Stimulated activated CD4-positive, alpha-beta T cell treated with anti-CD3 and anti-CD28 coated beads, Interleukin-15, amount 100 ng/mL, for 48 hours (primary cell): ENCODE measurements around the gene TCP1.
A peak's percentile ranks its signal among the peaks of the same experiment; 100 is the strongest.
"Not testable (repeated sequence)": the region's sequence is repeated elsewhere in the genome, so short reads cannot be mapped to it uniquely, and the experiment has no call there.

Source experiments
- DNase-seq, 2 donors: peaks; one replicate each; pipeline ENCODE4 v3.0.0-alpha.2; 2020; ENCODE audit warnings: low read depth in 2 of 2

TCP1 gene

GRCh38 chr6:159789377-159790148 is at the start of gene TCP1:
Gene TCP1 (minus strand): TSS chr6:159789602. CDS start chr6:159789468, 134 bp downstream.
- peak; percentile 99 for DNase-seq

DNA sequence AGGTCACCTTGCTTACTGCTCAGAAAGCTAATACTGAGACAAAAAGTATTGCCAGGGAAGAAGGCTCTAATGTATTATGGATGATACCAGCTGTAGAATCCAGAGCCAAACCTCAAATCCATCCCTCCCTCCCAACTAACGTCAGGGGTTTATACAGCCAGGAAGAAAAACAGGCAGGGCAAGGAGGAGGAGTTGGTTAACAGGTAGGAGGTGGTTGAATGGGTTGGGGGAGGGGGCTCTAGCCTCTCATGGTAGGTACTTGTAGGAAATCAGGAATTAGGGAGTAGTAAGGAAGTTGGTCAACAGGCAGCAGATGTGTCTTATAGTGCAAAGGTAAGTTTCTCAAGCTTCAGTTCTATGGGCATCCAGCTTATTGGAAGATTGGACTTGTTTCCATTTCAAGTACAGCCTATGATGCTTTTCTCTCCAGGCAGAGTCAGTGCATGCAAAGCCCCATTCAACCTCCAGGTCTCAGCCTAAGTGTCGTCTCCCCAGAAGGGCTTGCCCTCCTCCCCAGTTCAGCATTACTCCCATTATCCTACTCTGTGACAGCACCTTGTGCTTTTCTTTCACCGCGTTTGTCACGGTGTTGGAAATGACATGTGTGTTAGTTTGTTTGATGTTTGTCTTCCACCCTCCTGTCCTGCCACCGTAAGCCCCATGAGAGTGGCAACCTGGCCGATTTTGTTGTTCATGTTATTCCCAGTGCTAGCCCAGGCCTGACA is 48.8 kb upstream of the TCP1 start:
- no peak for DNase-seq

DNA sequence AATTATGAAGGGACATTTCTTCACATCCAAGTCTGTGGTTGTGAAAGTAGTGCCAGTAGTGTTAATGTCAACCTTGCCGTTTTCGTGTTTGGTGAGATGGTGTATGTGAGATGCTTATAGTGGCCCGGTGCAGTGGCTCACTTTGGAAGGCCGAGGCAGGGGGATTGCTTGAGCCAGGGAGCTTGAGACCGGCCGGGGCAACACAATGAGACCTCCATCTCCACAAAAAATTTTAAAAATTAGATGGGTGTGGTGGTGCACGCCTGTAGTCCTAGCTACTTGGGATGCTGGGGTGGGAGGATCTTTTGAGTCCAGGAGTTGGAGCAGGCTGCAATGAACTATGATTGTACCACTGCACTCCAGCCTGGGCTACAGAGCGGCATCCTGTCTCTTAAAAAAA is 48.1 kb upstream of the TCP1 start:
- DNase-seq, result no peak

- DNase-seq, result no peak
Measured at GRCh38 chr6:159836718-159837490, 47.5 kb upstream of the TCP1 start.

GRCh38 chr6:159833997-159834603 is 44.7 kb upstream of the TCP1 start:
- no peak for DNase-seq

DNA sequence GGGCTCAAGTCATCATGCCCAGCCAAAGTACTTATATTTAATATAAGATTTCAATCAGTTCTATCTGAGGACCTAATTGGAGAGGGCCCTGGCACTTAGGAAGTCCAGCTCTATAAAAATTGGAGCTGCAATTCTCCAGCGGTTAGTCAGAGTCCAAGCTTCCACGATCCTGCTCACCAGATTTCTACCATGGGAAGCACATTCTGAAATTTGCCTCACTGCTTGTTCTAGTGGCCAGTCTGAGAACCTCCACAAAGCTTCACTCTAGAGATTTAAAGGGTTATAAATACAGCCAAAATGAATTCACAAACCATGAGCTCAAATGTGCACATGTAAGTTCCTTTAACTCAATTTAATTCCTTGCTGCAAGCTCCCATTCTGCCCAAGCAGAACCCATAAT is 44.2 kb upstream of the TCP1 start:
- no peak for DNase-seq

- no peak for DNase-seq
Measured at GRCh38 chr6:159832946-159833345, 43.5 kb upstream of the TCP1 start.

DNA sequence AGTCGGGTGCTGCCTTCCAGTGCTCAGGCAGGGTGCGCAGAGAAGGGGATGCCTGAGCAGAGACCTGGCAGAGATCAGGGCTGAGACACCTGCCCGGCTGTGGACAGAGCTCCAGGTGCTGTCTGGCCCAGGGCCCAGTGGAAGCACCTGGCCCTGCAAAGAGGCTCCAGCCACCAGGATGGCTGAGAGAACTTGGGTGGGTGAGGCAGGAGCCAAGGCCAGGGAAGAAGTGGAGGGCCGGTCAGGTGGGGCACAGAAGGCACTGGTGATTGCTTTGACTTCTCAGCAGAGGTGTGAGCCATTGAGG is 41.9 kb upstream of the TCP1 start:
- no peak for DNase-seq

GRCh38 chr6:159830501-159831372 is 41.3 kb upstream of the TCP1 start:
- no peak for DNase-seq

DNA sequence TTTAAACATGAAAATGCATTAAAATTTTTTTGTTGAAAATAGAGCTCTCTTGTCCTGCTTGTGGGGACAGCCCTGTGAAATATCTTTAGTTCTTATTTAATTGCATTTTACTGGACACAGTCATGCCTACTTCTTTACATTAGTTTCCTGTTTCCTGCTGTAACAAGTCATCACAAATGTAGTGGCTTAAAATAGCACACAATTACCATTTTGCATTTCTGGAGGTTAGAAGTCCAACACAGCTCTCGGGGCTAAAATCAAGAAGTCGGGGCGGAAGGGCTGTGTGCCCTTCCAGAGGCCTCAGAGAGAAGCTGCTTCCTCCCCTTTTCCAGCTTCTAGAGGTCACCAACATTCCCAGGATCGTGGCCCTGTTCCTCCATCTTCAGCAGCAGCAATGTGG is 40.1 kb upstream of the TCP1 start:
- DNase-seq, result no peak

GRCh38 chr6:159828074-159828473 is 38.7 kb upstream of the TCP1 start:
- DNase-seq, result no peak

- no peak for DNase-seq
Measured at GRCh38 chr6:159826968-159827647, 37.7 kb upstream of the TCP1 start.

DNA sequence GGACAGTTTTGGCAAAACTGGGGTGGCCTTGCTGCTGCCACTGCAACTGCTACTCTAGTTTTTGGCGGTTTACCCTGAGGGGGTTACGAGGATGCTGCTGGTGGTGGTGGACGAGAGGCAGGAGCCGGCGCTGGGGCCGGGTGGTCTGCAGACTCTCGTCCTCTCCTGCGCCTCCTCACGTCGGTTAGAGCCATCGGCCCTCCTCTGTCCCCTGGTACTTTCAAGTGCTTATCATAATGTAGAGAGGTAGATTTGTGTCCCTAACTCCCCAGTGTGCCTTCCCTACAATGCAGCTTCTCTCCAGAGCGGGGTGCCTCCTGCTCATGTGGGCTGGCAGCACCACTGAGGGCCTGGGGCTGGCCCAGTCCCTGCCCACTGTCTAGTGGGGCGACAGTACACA is 36.6 kb upstream of the TCP1 start:
- DNase-seq, result no peak

GRCh38 chr6:159824690-159825089 is 35.3 kb upstream of the TCP1 start:
- not testable (repeated sequence) for DNase-seq

DNA sequence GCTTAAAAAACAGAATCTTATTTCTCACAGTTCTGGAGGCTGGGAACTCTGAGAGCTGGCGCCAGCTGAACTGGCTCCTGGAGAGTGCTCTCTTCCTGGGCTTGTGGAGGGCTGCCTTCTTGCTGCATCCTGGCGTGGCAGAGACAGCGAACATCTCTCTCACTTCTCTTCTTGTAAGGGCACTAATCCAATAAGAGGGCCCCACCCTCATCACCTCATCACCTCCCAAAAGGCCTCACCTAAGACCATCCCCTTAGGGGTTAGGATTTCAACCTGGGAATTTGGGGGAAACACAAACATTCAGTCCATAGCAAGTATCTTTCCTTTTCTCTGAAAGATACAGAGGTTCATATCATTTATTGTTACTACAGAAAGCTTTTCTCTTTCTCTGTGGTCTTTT is 34.6 kb upstream of the TCP1 start:
- DNase-seq, result no peak

- no peak for DNase-seq
Measured at GRCh38 chr6:159821726-159822125, 32.3 kb upstream of the TCP1 start.

GRCh38 chr6:159821122-159821521 is 31.7 kb upstream of the TCP1 start:
- no peak for DNase-seq

GRCh38 chr6:159819932-159820640 is 30.7 kb upstream of the TCP1 start:
- peak in 1 of 2 donors; percentile 7 for DNase-seq

DNA sequence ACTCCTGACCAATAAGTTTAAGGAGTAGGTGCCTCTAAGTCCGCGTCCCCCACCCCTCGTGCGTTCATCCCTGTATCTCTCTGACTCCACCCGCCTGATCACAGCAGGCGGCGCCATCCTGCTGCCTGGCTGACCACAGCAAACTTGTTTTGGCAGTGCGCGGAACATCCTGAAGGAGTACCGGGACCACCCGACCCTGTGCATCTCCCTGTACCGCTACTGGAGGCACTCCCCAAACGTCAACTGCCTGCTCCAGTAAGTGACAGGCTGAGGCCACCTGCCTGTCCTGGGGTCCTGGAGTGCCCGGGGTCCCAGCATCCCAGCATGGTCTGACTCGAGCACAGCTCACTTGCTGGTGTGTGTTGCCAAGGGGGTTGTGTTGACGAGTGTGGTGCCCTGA is 29.7 kb upstream of the TCP1 start:
- DNase-seq, result no peak
